B cell (primary cell): Measurements from ENCODE around the gene GALM. TPM values are rescaled to one million over a fixed set of nuclear protein-coding genes. Genes with fewer than 3 reads are reported as not detected.

Experiments
- ATAC-seq: fragments of 200-7000 bp; cut with Tn5 transposase; one replicate; pipeline ENCODE4 v1.10.0; 2021; ENCODE audit warnings: low read depth, mild to moderate bottlenecking, moderate number of reproducible peaks, moderate library complexity
- CTCF ChIA-PET: fragments of 350-600 bp; sonication (Branson Sonifier 250); formaldehyde crosslinking; loops from one replicate; lab custom pipeline; 2021; ENCODE audit warnings: antibody characterized with exemption, inconsistent platforms; lab: Charles Lee
- POLR2A ChIA-PET: fragments of 350-600 bp; sonication (Branson Sonifier 250); formaldehyde crosslinking; loops from one replicate; lab custom pipeline; 2021; ENCODE audit warnings: antibody characterized with exemption; lab: Charles Lee
- DNase-seq: peaks from one replicate; pipeline ENCODE4 v3.0.0; 2013
- H2AFZ ChIP-seq: 2 replicates; pipeline ENCODE4 v1.6.1; 2012; ENCODE audit warnings: mild to moderate bottlenecking, low read depth, low read length; ENCODE audit not compliant: insufficient read depth, poor library complexity, severe bottlenecking
- H3K27ac ChIP-seq, 2 donors: 1 replicate in 1 of 2; 2 replicates in 1 of 2; pipeline ENCODE4 v1.5.1; 2012 to 2013; ENCODE audit warnings: low read length in 2 of 2, mild to moderate bottlenecking in 2 of 2, moderate library complexity in 1 of 2
- H3K27me3 ChIP-seq, 4 experiments: fragments of 200-600 bp in 1 of 4; sonication (generic) in 1 of 4; replicated peaks in 1 of 4; 1 replicate in 2 of 4; 2 replicates in 2 of 4; pipeline versions ENCODE4 v1.6.1 to v1.7.0; 2013 to 2016; ENCODE audit warnings: low read length in 3 of 4, mild to moderate bottlenecking in 2 of 4, mixed read lengths in 1 of 4, moderate library complexity in 1 of 4; ENCODE audit not compliant: insufficient read depth in 4 of 4, control insufficient read depth in 3 of 4; ENCODE audit errors: control extremely low read depth in 1 of 4
- H3K36me3 ChIP-seq, 2 experiments: replicated peaks in 1 of 2; 1 replicate in 1 of 2; 2 replicates in 1 of 2; pipeline versions ENCODE4 v1.6.1 to v1.7.1; 2013; ENCODE audit warnings: low read length in 1 of 2; ENCODE audit not compliant: insufficient read depth in 2 of 2, control insufficient read depth in 1 of 2; ENCODE audit errors: control extremely low read depth in 1 of 2, extremely low read depth in 1 of 2
- H3K4me1 ChIP-seq, 2 donors: fragments of 200-600 bp in 1 of 2; sonication (generic) in 1 of 2; 1 replicate in 1 of 2; 2 replicates in 1 of 2; pipeline versions ENCODE4 v1.5.1 to v1.6.1; 2013 to 2017; ENCODE audit warnings: low read length in 2 of 2; ENCODE audit not compliant: control insufficient read depth in 2 of 2, insufficient read depth in 2 of 2
- H3K4me2 ChIP-seq: replicated peaks from 2 replicates; pipeline ENCODE3; 2012; ENCODE audit warnings: mild to moderate bottlenecking, low read depth, low read length; ENCODE audit not compliant: poor library complexity, severe bottlenecking
- H3K4me3 ChIP-seq, 5 experiments: fragments of 200-600 bp in 1 of 5; sonication (generic) in 1 of 5; 1 replicate in 3 of 5; 2 replicates in 2 of 5; pipeline versions ENCODE4 v1.5.1 to v1.7.0; 2011 to 2016; ENCODE audit warnings: low read length in 4 of 5, mild to moderate bottlenecking in 4 of 5, low read depth in 2 of 5, control low read depth in 1 of 5, moderate library complexity in 1 of 5; ENCODE audit not compliant: insufficient read depth in 1 of 5; ENCODE audit errors: control extremely low read depth in 1 of 5, extremely low read depth in 1 of 5
- H3K79me2 ChIP-seq: fragments of 200-600 bp; sonication (generic); one replicate; pipeline ENCODE4 v1.6.0; 2016; ENCODE audit warnings: low read length; ENCODE audit not compliant: control insufficient read depth, insufficient read depth
- H3K9ac ChIP-seq: fragments of 200-600 bp; sonication (generic); 2 replicates; pipeline ENCODE4 v1.6.1; 2017; ENCODE audit warnings: mild to moderate bottlenecking, low read length, moderate library complexity
- H3K9me3 ChIP-seq, 3 donors: one replicate each; pipeline versions ENCODE4 v1.6.1 to v1.7.1; 2013; ENCODE audit warnings: low read length in 2 of 3; ENCODE audit not compliant: control insufficient read depth in 2 of 3, insufficient read depth in 1 of 3; ENCODE audit errors: control extremely low read depth in 1 of 3
- H4K20me1 ChIP-seq: 2 replicates; pipeline ENCODE4 v1.6.0; 2012; ENCODE audit warnings: mild to moderate bottlenecking, low read length; ENCODE audit not compliant: insufficient read depth, control insufficient read depth, poor library complexity, severe bottlenecking
- H3K27ac Mint-ChIP-seq: one replicate; pipeline ENCODE4 v1.8.0; 2021; ENCODE audit warnings: mixed read lengths
- H3K27me3 Mint-ChIP-seq: one replicate; pipeline ENCODE4 v1.8.0; 2021; ENCODE audit warnings: mixed read lengths
- H3K4me1 Mint-ChIP-seq: one replicate; pipeline ENCODE4 v1.8.0; 2021; ENCODE audit warnings: mixed read lengths
- H3K4me3 Mint-ChIP-seq: one replicate; pipeline ENCODE4 v1.8.0; 2021; ENCODE audit warnings: mixed read lengths
- H3K9me3 Mint-ChIP-seq: one replicate; pipeline ENCODE4 v1.8.0; 2022; ENCODE audit warnings: mixed read lengths; ENCODE audit not compliant: insufficient read depth
- CTCF ChIP-seq: fragments of 200-600 bp; IDR thresholded peaks from one replicate; pipeline ENCODE4 v1.8.0; 2022; ENCODE audit warnings: antibody characterized with exemption, mild to moderate bottlenecking
- EZH2 ChIP-seq: IDR thresholded peaks from 2 replicates; pipeline ENCODE4 v1.6.1; 2012; ENCODE audit warnings: borderline replicate concordance, low read depth, mild to moderate bottlenecking, moderate library complexity, low read length; ENCODE audit not compliant: insufficient read depth, poor library complexity, severe bottlenecking
- WGBS: methylation state at CpG from one replicate; pipeline ENCODE4 v1.1.5; 2013; ENCODE audit warnings: missing lambda C conversion rate; ENCODE audit not compliant: insufficient coverage; 5-methylcytosine and 5-hydroxymethylcytosine counted together
- intact Hi-C: fragments of 100-400 bp; cut with micrococcal nuclease; formaldehyde crosslinking; loops from one replicate; pipeline ENCODE4 v1.10.0; 2022
- polyA plus RNA-seq: library from polyadenylated mRNA; depleted of rRNA; stranded (reverse); fragments of >200 nt; gene quantifications from 2 replicates; pipeline ENCODE4 v1.2.3, GENCODE V29; 2012
- total RNA-seq, 2 donors: library from RNA; stranded (reverse); fragments of 120-200 nt in 1 of 2; gene quantifications; 1 replicate in 1 of 2; 2 replicates in 1 of 2; pipeline versions ENCODE4 v1.2.3 to v1.2.4, GENCODE V29; 2013 to 2022

Gene GALM
- total and polyA plus RNA-seq, 2 donors (not counting 1 experiment from before 2014, with no cell fraction given), result 5.1 to 9.7 TPM

DNA sequence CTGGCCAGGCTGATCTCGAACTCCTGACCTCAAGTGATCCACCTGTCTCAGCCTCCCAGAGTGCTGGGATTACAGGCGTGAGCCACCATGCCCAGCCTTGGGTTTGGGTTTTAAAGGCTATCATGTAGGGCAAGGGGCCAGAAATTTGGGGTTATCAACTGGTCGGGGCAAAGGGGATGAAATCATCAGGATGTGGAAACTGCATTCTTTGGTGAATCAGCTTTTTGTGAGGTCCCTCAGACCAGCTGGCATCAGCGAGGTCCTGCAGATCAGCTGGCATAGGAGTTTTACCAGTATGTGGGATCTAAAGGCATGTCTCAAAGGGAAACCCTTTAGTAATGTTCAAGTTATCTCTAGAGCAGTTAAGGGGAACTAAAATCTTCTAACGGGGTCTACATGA, 105.7 kb downstream of the GALM start:
- Histone ChIP-seq H3K9ac (no peak overlapping the region), H3K36me3 (no peaks in the 10 kb centered on the region), H3K27ac (no peak overlapping the region), H3K9me3 (no peaks in the 10 kb centered on the region), H3K27me3 (peaks cover 0 to 3% (median 0%) of the 10 kb centered on the region in 4 experiments), H3K79me2 (no peaks in the 10 kb centered on the region), H3K4me1 (no peaks in the 10 kb centered on the region), H3K4me2 (no peak overlapping the region), H2AFZ (no peak overlapping the region), H4K20me1 (no peaks in the 10 kb centered on the region), H3K4me3 (no peak overlapping the region)
- Mint-ChIP-seq H3K9me3 (no peaks in the 10 kb centered on the region), H3K27me3 (peaks cover 16% of the 10 kb centered on the region), H3K4me1 (no peaks in the 10 kb centered on the region), H3K4me3 (no peak overlapping the region), H3K27ac (no peak overlapping the region)
- ATAC-seq, result no peak
- intact Hi-C loops, result loop anchor here (10.0 kb wide), 2 partner anchors 63 to 1807 kb away; partner anchors contain the start of gene STRN
- CTCF ChIA-PET, result interaction anchor here (1.0 kb wide), 1 partner anchor 9 kb away, joined by 5 read pairs; no protein-coding TSS in a partner anchor
- 77% methylated on average over 5 of the region's 5 CpGs for WGBS
- no peak for DNase-seq
- TF ChIP-seq EZH2 (no peak), CTCF (no peak)
- POLR2A ChIA-PET, result no interaction called here

DNA sequence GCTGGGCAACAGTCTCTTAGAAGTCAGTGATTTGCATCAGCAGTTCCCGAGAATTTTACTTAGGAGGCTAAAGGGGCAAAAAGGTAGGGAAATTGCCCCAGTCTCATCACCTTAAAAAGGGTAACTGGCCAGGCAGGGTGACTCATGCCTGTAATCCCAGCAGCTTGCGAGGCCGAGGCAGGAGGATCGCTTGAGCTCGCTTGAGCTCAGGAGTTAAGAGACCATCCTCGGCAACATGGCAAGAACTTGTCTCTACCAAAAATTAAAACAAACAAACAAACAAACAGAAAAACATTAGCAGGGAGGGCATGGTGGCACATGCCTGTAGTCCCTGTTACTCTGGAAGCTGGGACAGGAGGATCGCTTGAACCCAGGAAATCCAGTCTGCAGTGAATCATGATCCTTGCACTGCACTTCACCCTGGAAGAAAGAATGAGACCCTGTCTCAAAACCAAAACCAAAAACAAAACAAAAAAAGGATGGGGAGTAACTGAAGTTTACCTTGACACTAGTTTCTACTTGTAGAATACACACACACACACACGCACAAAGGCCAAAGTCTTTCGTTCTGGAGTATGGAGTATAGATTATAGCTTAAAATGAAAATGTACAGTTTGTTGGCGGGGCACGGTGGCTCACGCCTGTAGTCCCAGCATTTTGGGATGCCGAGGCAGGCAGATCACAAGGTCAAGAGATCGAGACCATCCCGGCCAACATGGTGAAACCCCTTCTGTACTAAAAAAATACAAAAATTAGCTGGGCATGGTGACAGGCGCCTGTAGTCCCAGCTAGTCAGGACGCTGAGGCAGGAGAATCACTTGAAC, 109.4 kb downstream of the GALM start:
- H2AFZ ChIP-seq, result no peak overlapping the region
- TF ChIP-seq EZH2 (no peak), CTCF (no peak)
- Mint-ChIP-seq H3K9me3 (no peaks in the 10 kb centered on the region), H3K4me1 (peaks cover 11% of the 10 kb centered on the region), H3K27ac (no peak overlapping the region), H3K4me3 (no peak overlapping the region), H3K27me3 (peaks cover 20% of the 10 kb centered on the region)
- no peak overlapping the region for H3K4me3 ChIP-seq
- H3K4me1 ChIP-seq, result peaks cover 6 to 10% of the 10 kb centered on the region in 2 donors
- intact Hi-C loops, result loop anchor here (10.0 kb wide), 2 partner anchors 59 to 1811 kb away; partner anchors contain the start of gene STRN
- ATAC-seq (no peak), DNase-seq (no peak)
- H4K20me1 ChIP-seq, result no peaks in the 10 kb centered on the region
- no peak overlapping the region for H3K9ac ChIP-seq
- no peaks in the 10 kb centered on the region for H3K9me3 ChIP-seq
- CTCF ChIA-PET, result interaction anchor here (0.6 kb wide), 1 partner anchor 396 kb away, joined by 4 read pairs; no protein-coding TSS in a partner anchor
- 89% methylated on average over 10 of the region's 17 CpGs for WGBS
- H3K79me2 ChIP-seq, result peaks cover 13% of the 10 kb centered on the region
- POLR2A ChIA-PET, result interaction anchor here (0.6 to 1.7 kb wide), 2 partner anchors 14 to 24 kb away, joined by 5 to 6 read pairs; partner anchors contain the start of gene SRSF7
- H3K4me2 ChIP-seq, result no peak overlapping the region
- H3K27ac ChIP-seq, result no peak overlapping the region
- peaks cover 0 to 6% of the 10 kb centered on the region in 2 experiments for H3K36me3 ChIP-seq
- H3K27me3 ChIP-seq, result peaks cover 0 to 3% (median 0%) of the 10 kb centered on the region in 4 experiments
